Smooth muscle cell (in vitro differentiated cells): ENCODE data around the gene OR52N2. TPM values are rescaled to one million over a fixed set of nuclear protein-coding genes. Genes with fewer than 3 reads are reported as not detected.

Experiments
- DNase-seq: peaks from one replicate; lab custom pipeline; 2025; ENCODE audit not compliant: unreplicated experiment; lab: John Stamatoyannopoulos, UW
- H2AFZ ChIP-seq: fragments of 200-600 bp; sonication (generic); 2 replicates; pipeline ENCODE4 v1.6.0; 2016; ENCODE audit warnings: antibody characterized with exemption, low read depth, mild to moderate bottlenecking
- H3F3A ChIP-seq: fragments of 200-600 bp; sonication (generic); 2 replicates; pipeline ENCODE4 v1.6.0; 2017; ENCODE audit warnings: antibody characterized with exemption, low read depth
- H3K27ac ChIP-seq: fragments of 200-600 bp; sonication (generic); 2 replicates; pipeline ENCODE4 v1.5.1; 2016; ENCODE audit warnings: low read depth, mild to moderate bottlenecking
- H3K27me3 ChIP-seq: fragments of 200-600 bp; sonication (generic); 2 replicates; pipeline ENCODE4 v1.6.1; 2016; ENCODE audit warnings: low read depth, mild to moderate bottlenecking
- H3K36me3 ChIP-seq: fragments of 200-600 bp; sonication (generic); 2 replicates; pipeline ENCODE4 v1.5.1; 2016; ENCODE audit warnings: low read depth
- H3K4me1 ChIP-seq: fragments of 200-600 bp; sonication (generic); 2 replicates; pipeline ENCODE4 v1.5.1; 2016; ENCODE audit warnings: low read depth
- H3K4me2 ChIP-seq: fragments of 200-600 bp; sonication (generic); 2 replicates; pipeline ENCODE4 v1.6.0; 2016; ENCODE audit warnings: mild to moderate bottlenecking
- H3K4me3 ChIP-seq: fragments of 200-600 bp; sonication (generic); 2 replicates; pipeline ENCODE4 v1.5.1; 2016; ENCODE audit warnings: mild to moderate bottlenecking
- H3K79me2 ChIP-seq: fragments of 200-600 bp; sonication (generic); 2 replicates; pipeline ENCODE4 v1.6.0; 2016; ENCODE audit warnings: low read depth, mild to moderate bottlenecking
- H3K9ac ChIP-seq: fragments of 200-600 bp; sonication (generic); 2 replicates; pipeline ENCODE4 v1.6.0; 2016; ENCODE audit warnings: low read depth
- H3K9me3 ChIP-seq: fragments of 200-600 bp; sonication (generic); replicated peaks from 2 replicates; pipeline ENCODE4 v1.5.1; 2016; ENCODE audit warnings: low read depth
- H4K20me1 ChIP-seq: fragments of 200-600 bp; sonication (generic); 2 replicates; pipeline ENCODE4 v1.6.0; 2016; ENCODE audit warnings: low read depth
- WGBS: methylation state at CpG from one replicate; pipeline ENCODE4 v1.1.7; 2016; ENCODE audit warnings: low lambda C conversion rate; 5-methylcytosine and 5-hydroxymethylcytosine counted together
- polyA plus RNA-seq: library from polyadenylated mRNA; unstranded; fragments of >200 nt; fragmentation: Nextera tagmentation; extraction: Ambion mirVana; gene quantifications from 2 replicates; pipeline ENCODE4 v1.2.1, GENCODE V29; 2016
- total RNA-seq: library from RNA; depleted of rRNA; stranded (reverse); fragments of >200 nt; gene quantifications from 2 replicates; pipeline ENCODE4 v1.2.3, GENCODE V29; 2014
- TF ChIP-seq, protein P1 (sequence below): fragments of 200-600 bp; sonication (generic); IDR thresholded peaks from 2 replicates; pipeline ENCODE4 v1.5.1; 2017; ENCODE audit warnings: borderline replicate concordance, mild to moderate bottlenecking, antibody characterized with exemption; ENCODE audit not compliant: insufficient read depth, poor library complexity, severe bottlenecking

The OR52N2 gene
- total and polyA plus RNA-seq, 2 experiments from 2014 or later, result not detected

DNA sequence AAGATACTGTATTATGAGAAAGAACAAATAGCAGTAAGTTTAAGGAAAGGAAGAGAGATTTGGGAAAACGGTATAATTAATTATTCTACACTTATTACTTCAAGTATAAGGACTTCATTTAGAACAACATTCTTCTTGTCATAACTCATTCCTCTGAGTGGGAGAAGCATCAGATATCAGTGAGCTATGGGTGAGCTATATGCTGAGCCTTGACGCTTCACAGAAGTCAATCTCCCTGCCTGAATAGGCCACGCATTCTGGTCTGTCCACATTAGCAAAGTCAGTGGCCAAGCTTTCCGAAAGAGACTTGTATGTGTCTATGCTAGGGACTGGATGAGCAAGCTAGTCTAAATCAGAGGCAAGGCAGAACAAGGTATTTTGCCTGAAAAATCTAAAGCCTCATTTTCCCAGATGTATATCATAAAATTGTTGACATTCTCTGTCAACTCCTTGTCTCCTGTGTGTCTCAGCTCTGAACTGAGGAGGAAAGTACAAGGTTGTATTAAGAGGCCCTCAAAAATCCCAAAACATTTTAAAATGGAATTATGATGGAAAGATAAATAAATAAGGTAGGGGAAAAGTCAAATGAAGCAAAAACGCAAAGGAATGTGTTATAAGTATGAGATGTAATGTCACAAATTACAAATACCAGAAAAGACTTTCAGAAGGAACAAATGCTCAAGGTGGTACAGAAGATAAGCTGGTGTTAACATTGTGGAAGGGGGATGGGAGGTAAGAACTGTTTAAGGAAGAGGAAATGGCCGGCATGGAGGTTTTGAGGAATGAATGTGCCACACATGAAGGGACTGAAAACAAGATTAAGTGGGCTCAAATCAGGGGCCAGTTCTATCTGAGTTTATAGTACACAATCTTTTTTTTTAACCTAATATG lies 1.4 kb downstream of the OR52N2 start:
- WGBS, result 75% methylated on average over 6 of the region's 6 CpGs

DNA sequence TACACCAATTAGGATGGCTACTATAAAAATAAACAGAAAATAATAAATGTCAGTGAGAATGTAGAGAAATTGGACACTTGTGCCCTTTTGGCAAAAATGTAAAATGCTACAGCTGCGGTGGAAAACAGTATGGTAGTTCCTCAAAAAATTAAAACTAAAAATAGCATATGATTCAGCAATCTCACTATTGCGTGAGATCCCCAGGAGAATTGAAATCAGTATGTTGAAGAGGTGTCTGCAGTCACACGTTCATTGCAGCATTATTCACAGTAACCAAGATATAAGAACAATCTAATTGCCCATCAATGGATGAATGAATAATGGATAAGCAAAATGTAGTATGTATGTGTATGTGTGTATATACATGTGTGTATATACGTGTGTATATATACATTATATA lies 6.8 kb downstream of the OR52N2 start:
- WGBS, result 80% methylated on average over 4 of the region's 4 CpGs
- H3K79me2 ChIP-seq, result no peaks in the 10 kb centered on the region
- no peaks in the 10 kb centered on the region for H4K20me1 ChIP-seq
- no peak overlapping the region for H3K9ac ChIP-seq
- H3F3A ChIP-seq, result no peaks in the 10 kb centered on the region
- no peak overlapping the region for H3K4me3 ChIP-seq
- H3K4me1 ChIP-seq, result no peaks in the 10 kb centered on the region
- H2AFZ ChIP-seq, result no peak overlapping the region
- no peak overlapping the region for H3K27ac ChIP-seq
- no peak overlapping the region for H3K4me2 ChIP-seq
- H3K36me3 ChIP-seq, result no peaks in the 10 kb centered on the region
- no peaks in the 10 kb centered on the region for H3K9me3 ChIP-seq
- DNase-seq, result no peak
- TF ChIP-seq, protein P1, sequence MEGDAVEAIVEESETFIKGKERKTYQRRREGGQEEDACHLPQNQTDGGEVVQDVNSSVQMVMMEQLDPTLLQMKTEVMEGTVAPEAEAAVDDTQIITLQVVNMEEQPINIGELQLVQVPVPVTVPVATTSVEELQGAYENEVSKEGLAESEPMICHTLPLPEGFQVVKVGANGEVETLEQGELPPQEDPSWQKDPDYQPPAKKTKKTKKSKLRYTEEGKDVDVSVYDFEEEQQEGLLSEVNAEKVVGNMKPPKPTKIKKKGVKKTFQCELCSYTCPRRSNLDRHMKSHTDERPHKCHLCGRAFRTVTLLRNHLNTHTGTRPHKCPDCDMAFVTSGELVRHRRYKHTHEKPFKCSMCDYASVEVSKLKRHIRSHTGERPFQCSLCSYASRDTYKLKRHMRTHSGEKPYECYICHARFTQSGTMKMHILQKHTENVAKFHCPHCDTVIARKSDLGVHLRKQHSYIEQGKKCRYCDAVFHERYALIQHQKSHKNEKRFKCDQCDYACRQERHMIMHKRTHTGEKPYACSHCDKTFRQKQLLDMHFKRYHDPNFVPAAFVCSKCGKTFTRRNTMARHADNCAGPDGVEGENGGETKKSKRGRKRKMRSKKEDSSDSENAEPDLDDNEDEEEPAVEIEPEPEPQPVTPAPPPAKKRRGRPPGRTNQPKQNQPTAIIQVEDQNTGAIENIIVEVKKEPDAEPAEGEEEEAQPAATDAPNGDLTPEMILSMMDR, result no peak
- no peaks in the 10 kb centered on the region for H3K27me3 ChIP-seq

More for the DNA sequence above, 1.4 kb downstream of the OR52N2 start:
- H3K79me2 ChIP-seq, result no peaks in the 10 kb centered on the region
- H3K4me1 ChIP-seq, result no peaks in the 10 kb centered on the region
- no peak overlapping the region for H3K4me2 ChIP-seq
- H4K20me1 ChIP-seq, result no peaks in the 10 kb centered on the region
- H3K9me3 ChIP-seq, result no peaks in the 10 kb centered on the region
- no peak overlapping the region for H3K27ac ChIP-seq
- no peaks in the 10 kb centered on the region for H3K27me3 ChIP-seq
- H3K4me3 ChIP-seq, result no peak overlapping the region
- no peak overlapping the region for H2AFZ ChIP-seq
- DNase-seq, result no peak
- H3F3A ChIP-seq, result no peaks in the 10 kb centered on the region
- no peak overlapping the region for H3K9ac ChIP-seq
- TF ChIP-seq, protein P1, result no peak
- H3K36me3 ChIP-seq, result no peaks in the 10 kb centered on the region

DNA sequence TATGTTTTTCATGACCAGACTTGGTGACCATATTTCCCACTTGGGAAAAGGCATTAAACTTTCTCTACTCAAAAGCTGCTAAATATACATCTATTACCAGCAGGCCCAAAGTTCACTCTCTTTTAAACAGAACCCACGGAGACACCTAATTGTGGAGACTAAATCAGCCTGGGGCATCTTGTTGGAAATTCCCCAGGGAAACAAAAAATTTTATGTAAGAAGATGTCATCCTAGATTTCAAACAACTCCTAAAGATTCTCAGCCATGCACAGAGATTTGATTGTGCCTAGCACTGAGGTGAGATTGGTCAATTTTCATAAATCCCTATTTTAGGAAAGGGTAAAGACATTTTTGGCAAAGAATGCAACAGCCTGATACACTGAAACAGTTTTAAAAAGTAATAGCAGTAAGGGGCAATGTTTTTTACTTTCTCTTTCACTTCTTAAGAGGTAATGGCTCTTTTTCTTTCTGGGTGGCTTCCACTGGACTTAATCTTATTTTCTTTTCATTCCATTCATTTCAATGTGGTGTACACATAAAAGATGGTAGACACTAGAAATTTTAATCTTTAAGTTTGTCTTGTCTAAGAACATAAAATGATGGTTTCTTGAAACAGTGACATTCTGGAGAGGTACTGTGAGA lies 9.6 kb downstream of the OR52N2 start:
- Histone ChIP-seq H3K9ac (no peak overlapping the region), H3K79me2 (no peaks in the 10 kb centered on the region), H4K20me1 (no peaks in the 10 kb centered on the region), H3K4me1 (no peaks in the 10 kb centered on the region), H3F3A (no peaks in the 10 kb centered on the region), H3K36me3 (no peaks in the 10 kb centered on the region), H3K9me3 (no peaks in the 10 kb centered on the region), H2AFZ (peak overlapping the region; percentile 52), H3K4me3 (no peak overlapping the region), H3K27me3 (no peaks in the 10 kb centered on the region), H3K27ac (no peak overlapping the region), H3K4me2 (no peak overlapping the region)
- TF ChIP-seq, protein P1, result no peak
- DNase-seq, result no peak
- WGBS, result 61% methylated on average over 1 of the region's 1 CpG
